Ishikawa (cell line): ENCODE results near the gene PIH1D1.

ENCODE experiments used
- CEBPB ChIP-seq: IDR thresholded peaks from 2 replicates; pipeline ENCODE4 v1.6.1; 2012
- CREB1 ChIP-seq: IDR thresholded peaks from 2 replicates; pipeline ENCODE4 v1.6.1; 2012; ENCODE audit warnings: low read depth
- EGR1 ChIP-seq: IDR thresholded peaks from 2 replicates; pipeline ENCODE4 v1.6.1; 2012
- EP300 ChIP-seq: IDR thresholded peaks from 2 replicates; pipeline ENCODE4 v1.6.1; 2012; ENCODE audit warnings: borderline replicate concordance
- FOXM1 ChIP-seq: IDR thresholded peaks from 2 replicates; pipeline ENCODE4 v1.6.1; 2012; ENCODE audit warnings: low read depth, borderline replicate concordance
- MAX ChIP-seq: IDR thresholded peaks from 2 replicates; pipeline ENCODE4 v1.6.1; 2012
- NFIC ChIP-seq: IDR thresholded peaks from 2 replicates; pipeline ENCODE4 v1.6.1; 2012
- RAD21 ChIP-seq: IDR thresholded peaks from 2 replicates; pipeline ENCODE4 v1.6.1; 2012; ENCODE audit warnings: low read depth
- REST ChIP-seq: IDR thresholded peaks from 2 replicates; pipeline ENCODE4 v1.6.1; 2012; ENCODE audit warnings: low read depth, mild to moderate bottlenecking
- TAF1 ChIP-seq: IDR thresholded peaks from 2 replicates; pipeline ENCODE4 v1.6.1; 2012; ENCODE audit warnings: low read depth, mild to moderate bottlenecking
- TCF12 ChIP-seq: IDR thresholded peaks from 2 replicates; pipeline ENCODE4 v1.6.1; 2012; ENCODE audit warnings: low read depth
- TEAD4 ChIP-seq: IDR thresholded peaks from 2 replicates; pipeline ENCODE4 v1.6.1; 2012
- USF1 ChIP-seq: IDR thresholded peaks from 2 replicates; pipeline ENCODE4 v1.6.1; 2012
- YY1 ChIP-seq: IDR thresholded peaks from 2 replicates; pipeline ENCODE4 v1.6.1; 2012; ENCODE audit warnings: low read depth
- ZBTB7A ChIP-seq: IDR thresholded peaks from 2 replicates; pipeline ENCODE4 v1.6.1; 2012; ENCODE audit warnings: low read depth

Gene PIH1D1

GRCh38 chr19:49473868-49474541, 22.4 kb upstream of the PIH1D1 start, which contains the start of gene FLT3LG:
TSS of gene FLT3LG (plus strand) at chr19:49474215. CDS start at chr19:49474640, 425 bp downstream.
- TF ChIP-seq YY1 (no peak), ZBTB7A (peak; percentile 89), RAD21 (peak; percentile 45; the same call in 1 of the 2 replicates)

GRCh38 chr19:49472936-49473335, 21.3 kb upstream of the PIH1D1 start:
- TF ChIP-seq TAF1 (no peak), CEBPB (no peak), EGR1 (no peak), USF1 (no peak), TCF12 (no peak), REST (no peak), YY1 (no peak), FOXM1 (no peak), RAD21 (no peak), CREB1 (no peak), TEAD4 (no peak), MAX (no peak)

GRCh38 chr19:49470615-49470978, 19.0 kb upstream of the PIH1D1 start:
- TF ChIP-seq CEBPB (no peak), REST (no peak), NFIC (no peak), TEAD4 (no peak), USF1 (no peak), MAX (no peak), RAD21 (no peak), YY1 (no peak), EGR1 (no peak), TAF1 (no peak), ZBTB7A (no peak), FOXM1 (no peak), CREB1 (no peak), TCF12 (no peak), EP300 (no peak)

GRCh38 chr19:49469828-49470614, 18.4 kb upstream of the PIH1D1 start:
- TF ChIP-seq TCF12 (no peak), RAD21 (peak; percentile 21; the same call in 1 of the 2 replicates)

GRCh38 chr19:49468746-49469447, 17.3 kb upstream of the PIH1D1 start:
- TF ChIP-seq NFIC (no peak), CEBPB (no peak), REST (no peak), EGR1 (no peak), EP300 (no peak), FOXM1 (no peak), YY1 (no peak), CREB1 (no peak), MAX (no peak), TEAD4 (no peak), TCF12 (no peak), TAF1 (no peak), USF1 (no peak), RAD21 (no peak), ZBTB7A (no peak)
